ENCODE measurements around the gene MYL9. TPM values are rescaled to one million over a fixed set of nuclear protein-coding genes. Genes with fewer than 3 reads are reported as not detected.
A peak's percentile ranks its signal among the peaks of the same experiment; 100 is the strongest.

The MYL9 gene
- total and polyA plus RNA-seq, 2 of the 4 experiments (the other 2 are of a cell fraction) = 97.5 to 425 TPM

GRCh38 chr20:36542516-36543183, 1.3 kb downstream of the MYL9 start:
- WGBS, 2 experiments (ENCODE audit: extremely low coverage in 2 of 2, insufficient read length in 1 of 2) = 85% methylated on average over 4 of the region's 10 CpGs; no CpG with 5 or more reads in 1 of the 2 experiments
- CTCF ChIA-PET = interaction anchor here (0.6 to 0.8 kb wide), 2 partner anchors 15 to 203 kb away, joined by 3 read pairs; partner anchors contain the start of gene NDRG3
- no TSS peak for BruUV-seq (replicated peaks)
- no peak for TF ChIP-seq MAFK (IDR thresholded peaks at IDR 0.05; ENCODE audit: low read depth, low read length)
- TF ChIP-seq CEBPB (IDR thresholded peaks at IDR 0.05; ENCODE audit: low read depth, low read length) = no peak
- TF ChIP-seq FOS (IDR thresholded peaks at IDR 0.05; ENCODE audit: low read depth, low read length) = no peak
- TF ChIP-seq USF2 (IDR thresholded peaks at IDR 0.05; ENCODE audit: low read depth, low read length) = no peak
- no peak for TF ChIP-seq RFX5 (IDR thresholded peaks at IDR 0.05; ENCODE audit: low read depth, low read length)
- TF ChIP-seq CHD1 (IDR thresholded peaks at IDR 0.05; ENCODE audit: low read depth, low read length) = no peak
- no peak for TF ChIP-seq BHLHE40 (IDR thresholded peaks at IDR 0.05; ENCODE audit: low read depth, low read length)
- TF ChIP-seq SMC3 (IDR thresholded peaks at IDR 0.05; ENCODE audit: low read depth, low read length) = no peak
- TF ChIP-seq RCOR1 (IDR thresholded peaks at IDR 0.05; ENCODE audit: insufficient replicate concordance, low read length) = no peak
- no peak for TF ChIP-seq RAD21 (IDR thresholded peaks at IDR 0.05; ENCODE audit: low read length)
- TF ChIP-seq POLR2A (IDR thresholded peaks at IDR 0.05; ENCODE audit: low read depth, low read length) = no peak
- TF ChIP-seq NFE2L2 (IDR thresholded peaks at IDR 0.05; ENCODE audit: low read depth, low read length) = no peak
- no peak for TF ChIP-seq MXI1 (IDR thresholded peaks at IDR 0.05; ENCODE audit: borderline replicate concordance, low read depth, low read length)
- no peak for TF ChIP-seq ELK1 (IDR thresholded peaks at IDR 0.05; ENCODE audit: borderline replicate concordance, low read depth, low read length)
- no peak for TF ChIP-seq CTCF (conservative IDR thresholded peaks at IDR 0.05; ENCODE audit: low read depth, low read length)

More at GRCh38 chr20:36542516-36543183, 1.3 kb downstream of the MYL9 start:
- no peak for ATAC-seq (ENCODE audit: low read depth)
- H4K91ac ChIP-seq (ENCODE audit: insufficient read depth, low read depth, low read length) = peak overlapping the region; percentile 98; the same call in 1 of the 2 replicates
- H3K4ac ChIP-seq (ENCODE audit: low read depth, low read length) = peak overlapping the region; percentile 99
- in situ Hi-C loops (cut with MboI; ENCODE audit: low sequenced_read_pairs) = no loop called here
- peak overlapping the region; percentile 99 for H3K27ac ChIP-seq (ENCODE audit: insufficient read depth, low read length)
- H3K27me3 ChIP-seq (ENCODE audit: control insufficient read depth, insufficient read depth, low read length) = no peaks in the 10 kb centered on the region
- peaks cover 29% of the 10 kb centered on the region for H3K36me3 ChIP-seq (ENCODE audit: control insufficient read depth, insufficient read depth, low read length)
- H2AK9ac ChIP-seq (replicated peaks; ENCODE audit: low read depth, low read length, poor library complexity) = peak overlapping the region; percentile 100
- H3K4me3 ChIP-seq (ENCODE audit: insufficient read depth, low read depth, low read length) = peak overlapping the region; percentile 89
- peak overlapping the region; percentile 79 for H3K4me2 ChIP-seq (ENCODE audit: low read depth, low read length)
- H3K23ac ChIP-seq (ENCODE audit: low read depth, low read length) = peak overlapping the region; percentile 83; the same call in 1 of the 2 replicates
- H2BK120ac ChIP-seq (ENCODE audit: low read depth, low read length) = no peak overlapping the region
- peak overlapping the region; percentile 14 for H3K18ac ChIP-seq (ENCODE audit: low read depth, low read length)
- H2BK5ac ChIP-seq (ENCODE audit: low read depth, low read length, poor library complexity, severe bottlenecking) = peak overlapping the region; percentile 99
- H2AFZ ChIP-seq (replicated peaks; ENCODE audit: low read length, poor library complexity) = peak overlapping the region; percentile 64
- H3K9ac ChIP-seq (ENCODE audit: low read depth, low read length) = peak overlapping the region; percentile 99
- intact Hi-C loops (cut with micrococcal nuclease) = loop anchor here (5.0 kb wide), 1 partner anchor 330 kb away; no protein-coding TSS in a partner anchor
- H3K56ac ChIP-seq (ENCODE audit: extremely low read depth, insufficient read depth, low read length) = peak overlapping the region; percentile 96; the same call in 1 of the 2 replicates
- H2AK5ac ChIP-seq (ENCODE audit: low read depth, low read length) = peak overlapping the region; percentile 100
- POLR2A ChIA-PET (ENCODE audit: unreplicated experiment) = interaction anchor here (0.5 to 0.6 kb wide), 2 partner anchors 14 to 25 kb away, joined by 3 to 4 read pairs; no protein-coding TSS in a partner anchor
- H2BK15ac ChIP-seq (ENCODE audit: low read depth, low read length) = no peak overlapping the region
- no peak for DNase-seq
- H3K4me1 ChIP-seq (ENCODE audit: control insufficient read depth, insufficient read depth, low read length) = peaks cover 27% of the 10 kb centered on the region
- peaks cover 20% of the 10 kb centered on the region for H3K9me1 ChIP-seq (ENCODE audit: insufficient read depth, low read length)
- H3K79me1 ChIP-seq (ENCODE audit: low read depth in 1 of 2, low read length in 2 of 2) = peaks cover 23 to 67% of the 10 kb centered on the region in 2 experiments; a peak in 3 of 4 replicates
- peak overlapping the region; percentile 100 for H3K14ac ChIP-seq (replicated peaks; ENCODE audit: low read depth, low read length)
- no peak overlapping the region for H2BK20ac ChIP-seq (ENCODE audit: low read depth, low read length)
- H4K5ac ChIP-seq (ENCODE audit: low read depth, low read length) = no peak overlapping the region; the same call in 1 of the 2 replicates
- dilution Hi-C loops (cut with HindIII; ENCODE audit: low sequenced_read_pairs, unreplicated experiment) = no loop called here
- H3K9me3 ChIP-seq (ENCODE audit: control insufficient read depth, insufficient read depth, low read length) = no peaks in the 10 kb centered on the region
- peak overlapping the region; percentile 97 to 99; a peak in 3 of 4 replicates for H4K8ac ChIP-seq (ENCODE audit: low read depth in 2 of 2, low read length in 2 of 2)
- peaks cover 63% of the 10 kb centered on the region for H4K20me1 ChIP-seq (ENCODE audit: insufficient read depth, low read length)
